NCI-H2196 treated with DMSO at 0.1 percent for 48 hours (cell line): ENCODE measurements around the gene AMBRA1.

Experiments
- DNase-seq: peaks from one replicate; lab custom pipeline; 2025; ENCODE audit not compliant: unreplicated experiment; lab: John Stamatoyannopoulos, UW

Gene AMBRA1

GRCh38 chr11:46404476-46405017 lies 189.3 kb downstream of the AMBRA1 start:
- no peak for DNase-seq

GRCh38 chr11:46402957-46403902 lies 190.6 kb downstream of the AMBRA1 start:
- no peak for DNase-seq

GRCh38 chr11:46397526-46397925 lies 196.3 kb downstream of the AMBRA1 start:
- DNase-seq: no peak

- DNase-seq: no peak
Observed at GRCh38 chr11:46393759-46394158, 200.1 kb downstream of the AMBRA1 start.

- DNase-seq: no peak
Observed at GRCh38 chr11:46393231-46393616, 200.6 kb downstream of the AMBRA1 start.

- no peak for DNase-seq
Observed at GRCh38 chr11:46392421-46393230, 201.2 kb downstream of the AMBRA1 start.

GRCh38 chr11:46391578-46392420 lies 202.0 kb downstream of the AMBRA1 start, which contains the start of gene CHRM4:
Gene CHRM4, minus strand, starts transcription at chr11:46391776. Its CDS starts 5,219 bp downstream, at chr11:46386557.
- peak; percentile 84 for DNase-seq

GRCh38 chr11:46391186-46391577 lies 202.6 kb downstream of the AMBRA1 start:
- no peak for DNase-seq

- DNase-seq: no peak
Observed at GRCh38 chr11:46390331-46391171, 203.3 kb downstream of the AMBRA1 start.

- no peak for DNase-seq
Observed at GRCh38 chr11:46389450-46390330, 204.1 kb downstream of the AMBRA1 start.

- no peak for DNase-seq
Observed at GRCh38 chr11:46388619-46389449, 205.0 kb downstream of the AMBRA1 start.

- no peak for DNase-seq
Observed at GRCh38 chr11:46387919-46388618, 205.8 kb downstream of the AMBRA1 start.

- DNase-seq: no peak
Observed at GRCh38 chr11:46387456-46387855, 206.4 kb downstream of the AMBRA1 start.

- DNase-seq: no peak
Observed at GRCh38 chr11:46386674-46387073, 207.1 kb downstream of the AMBRA1 start.

- DNase-seq: no peak
Observed at GRCh38 chr11:46386005-46386578, 207.7 kb downstream of the AMBRA1 start.

GRCh38 chr11:46385169-46386004 lies 208.4 kb downstream of the AMBRA1 start:
- DNase-seq: no peak
